HG02870 (cell line): ENCODE results near the gene STK38.
"Not testable (repeated sequence)": the region's sequence is repeated elsewhere in the genome, so short reads cannot be mapped to it uniquely, and the experiment has no call there.

Experiments
- ATAC-seq: cut with Tn5 transposase; IDR thresholded peaks from one replicate; pipeline ENCODE4 v1.9.1; 2021; ENCODE audit warnings: mild to moderate bottlenecking, moderate library complexity; ENCODE audit not compliant: unreplicated experiment

Gene STK38

DNA sequence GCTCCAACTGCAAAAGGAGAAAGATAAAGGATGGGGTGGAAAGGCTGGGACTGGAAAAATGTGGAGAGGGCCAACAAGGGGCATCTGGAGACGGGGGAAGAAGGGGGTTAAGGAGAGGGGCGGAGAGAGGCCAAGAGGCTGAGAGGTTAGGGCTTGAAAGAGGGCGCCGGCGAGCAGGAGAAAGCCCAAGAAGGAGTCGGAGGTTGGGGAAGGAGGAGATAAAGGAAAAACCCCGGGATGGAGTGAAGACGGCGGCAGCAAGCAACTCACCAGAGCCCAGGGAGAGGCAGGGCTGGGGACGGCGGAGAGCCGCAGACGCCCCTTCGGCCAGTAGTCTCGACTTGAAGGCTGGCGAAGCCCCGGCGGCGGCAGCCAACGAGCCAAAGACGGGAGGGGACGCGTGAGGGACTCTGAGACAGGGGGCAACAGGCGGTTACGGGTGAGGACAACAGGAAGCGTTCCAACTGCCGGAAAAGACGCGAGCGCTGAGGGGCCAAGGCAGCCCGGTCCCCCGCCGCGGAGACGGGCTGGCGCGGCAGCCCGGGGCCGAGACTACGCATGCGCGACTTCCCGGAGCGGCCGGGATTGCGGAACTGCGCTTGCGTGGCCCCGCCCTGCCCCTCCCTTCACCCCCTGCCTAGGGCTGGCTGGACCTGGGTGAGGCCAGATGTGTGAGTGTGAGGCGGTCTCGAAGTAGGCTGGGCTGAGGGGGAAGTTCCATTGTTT, at the start of gene STK38:
STK38 (minus strand) TSS at position 560 of the 726 bp plus-strand sequence. CDS start 7,277 bp downstream, outside the sequence.
- ATAC-seq = peak; percentile 72

- ATAC-seq = no peak
These were observed 49.1 kb upstream of the STK38 start for GRCh38 chr6:36596356-36596755.

GRCh38 chr6:36594816-36595643, 47.8 kb upstream of the STK38 start:
- ATAC-seq = no peak

DNA sequence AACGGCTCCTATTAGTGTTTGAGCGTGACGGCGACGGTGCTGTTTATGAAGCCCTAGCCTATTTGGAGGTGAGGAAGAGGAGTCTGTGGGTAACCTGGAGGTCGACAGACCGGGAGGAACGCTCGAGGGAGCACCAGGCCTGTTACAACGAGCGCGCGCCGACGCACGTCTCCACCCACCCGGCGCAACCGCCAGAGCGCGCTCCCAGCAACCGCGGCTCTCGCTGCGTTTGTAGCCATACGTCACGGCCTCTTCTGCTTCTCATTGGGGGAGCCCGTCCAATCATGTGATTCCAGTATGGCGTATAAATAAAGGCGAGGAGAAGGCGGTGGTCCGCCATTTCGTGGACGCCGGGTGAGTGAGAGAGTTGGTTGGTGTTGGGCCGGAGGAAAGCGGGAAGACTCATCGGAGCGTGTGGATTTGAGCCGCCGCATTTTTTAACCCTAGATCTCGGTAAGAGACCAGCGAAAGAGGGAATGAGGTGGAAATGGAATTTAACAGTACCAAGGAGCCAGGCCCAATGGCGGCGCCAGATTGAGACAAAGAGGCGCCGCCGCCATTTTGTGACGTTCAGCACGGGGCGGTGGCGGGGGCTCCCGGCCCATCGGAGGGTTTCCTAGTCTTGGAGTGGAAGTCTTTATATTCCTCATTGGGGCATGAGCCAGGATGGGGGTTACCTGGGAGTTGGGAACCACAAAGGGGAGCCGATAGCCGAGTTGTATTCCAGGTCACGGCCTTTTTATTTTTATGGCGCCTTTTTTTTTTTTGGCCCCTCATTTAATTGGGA, 46.9 kb upstream of the STK38 start, which contains the start of gene SRSF3:
SRSF3 (plus strand) TSS at position 334 of the 787 bp plus-strand sequence. CDS start 2,401 bp downstream, outside the sequence.
- ATAC-seq = peak; percentile 82

DNA sequence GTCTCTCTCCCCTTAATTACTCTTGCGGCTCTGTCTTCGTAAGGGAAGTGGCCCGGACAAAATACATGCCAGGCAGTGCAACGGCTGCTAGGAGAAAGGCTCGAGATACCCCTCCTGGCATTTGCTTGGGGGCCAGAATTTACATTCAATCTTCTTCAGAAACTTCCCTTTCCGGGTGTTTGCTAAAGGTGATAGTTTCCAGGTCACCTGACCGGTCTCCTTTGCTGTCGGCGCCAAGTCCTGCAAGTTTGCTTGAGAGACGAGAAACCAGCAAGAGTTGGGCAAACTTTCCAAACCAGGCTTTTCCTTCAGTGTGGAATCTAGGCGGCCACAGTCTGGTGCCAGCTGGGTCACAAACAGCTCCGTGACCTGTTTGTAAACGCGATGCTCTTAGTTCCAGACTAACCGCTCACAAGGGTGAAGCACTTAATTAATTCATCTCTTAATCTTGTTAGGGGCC, 46.3 kb upstream of the STK38 start:
- ATAC-seq = peak; percentile 15

DNA sequence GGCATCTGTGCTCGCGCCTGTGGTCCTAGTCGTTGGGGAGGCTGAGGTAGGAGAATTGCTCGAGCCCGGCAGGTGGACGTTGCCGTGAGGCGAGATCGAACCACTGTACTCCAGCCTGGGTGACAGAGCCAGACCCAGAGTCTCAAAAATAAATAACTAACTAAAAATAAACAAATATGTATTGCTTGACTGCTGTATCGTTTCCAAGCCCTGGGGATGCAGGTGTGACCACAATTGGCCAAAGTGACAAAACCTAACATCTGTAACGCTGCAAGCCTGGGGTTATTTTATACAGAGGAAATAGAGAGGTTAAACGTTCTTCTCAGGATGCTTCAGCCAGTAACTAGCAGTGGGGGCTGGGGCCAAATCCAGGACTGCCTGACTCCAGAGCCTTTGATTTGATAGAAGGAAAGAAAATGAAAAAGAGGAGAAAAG, 45.0 kb upstream of the STK38 start:
- no peak for ATAC-seq

- ATAC-seq = no peak
These were observed 43.0 kb upstream of the STK38 start for GRCh38 chr6:36590237-36590636.

DNA sequence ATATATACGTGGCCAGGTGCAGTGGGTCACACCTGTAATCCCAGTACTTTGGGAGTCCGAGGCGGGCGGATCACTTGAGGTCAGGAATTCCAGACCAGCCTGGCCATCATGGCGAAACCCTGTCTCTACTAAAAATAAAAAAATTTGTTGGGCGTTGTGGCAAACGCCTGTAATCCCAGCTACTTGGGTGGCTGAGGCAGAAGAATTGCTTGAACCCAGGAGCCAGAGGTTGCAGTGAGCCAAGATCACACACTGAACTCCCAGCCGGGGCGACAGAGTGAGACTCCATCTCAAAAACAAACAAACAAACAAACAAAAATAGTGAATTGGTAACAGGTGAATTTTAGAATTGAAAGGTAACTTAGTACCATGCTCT, 41.7 kb upstream of the STK38 start:
- not testable (repeated sequence) for ATAC-seq

DNA sequence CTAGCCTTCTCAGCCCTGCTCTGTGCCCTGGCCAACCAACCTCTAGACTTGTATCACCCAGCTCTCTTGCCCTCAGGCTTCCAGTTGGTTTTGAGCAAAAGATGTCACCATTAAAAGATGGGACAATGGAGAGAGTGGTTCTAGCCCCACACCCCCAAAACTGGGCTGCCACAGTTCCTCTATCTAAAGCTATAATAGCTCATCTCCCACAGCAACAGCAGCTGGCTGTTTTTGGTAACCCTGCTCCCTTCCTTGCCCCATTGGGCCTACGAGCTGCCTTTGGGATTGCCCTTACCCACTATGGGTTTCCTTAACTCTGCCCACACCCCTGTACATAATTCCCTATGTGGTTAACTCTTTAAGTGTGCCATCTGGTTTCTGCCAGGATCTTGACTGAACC, 39.3 kb upstream of the STK38 start:
- ATAC-seq = no peak

GRCh38 chr6:36581716-36582115, 34.4 kb upstream of the STK38 start:
- ATAC-seq = no peak

- no peak for ATAC-seq
These were observed 32.9 kb upstream of the STK38 start for GRCh38 chr6:36580184-36580526.

GRCh38 chr6:36578431-36578830, 31.2 kb upstream of the STK38 start:
- ATAC-seq = no peak

DNA sequence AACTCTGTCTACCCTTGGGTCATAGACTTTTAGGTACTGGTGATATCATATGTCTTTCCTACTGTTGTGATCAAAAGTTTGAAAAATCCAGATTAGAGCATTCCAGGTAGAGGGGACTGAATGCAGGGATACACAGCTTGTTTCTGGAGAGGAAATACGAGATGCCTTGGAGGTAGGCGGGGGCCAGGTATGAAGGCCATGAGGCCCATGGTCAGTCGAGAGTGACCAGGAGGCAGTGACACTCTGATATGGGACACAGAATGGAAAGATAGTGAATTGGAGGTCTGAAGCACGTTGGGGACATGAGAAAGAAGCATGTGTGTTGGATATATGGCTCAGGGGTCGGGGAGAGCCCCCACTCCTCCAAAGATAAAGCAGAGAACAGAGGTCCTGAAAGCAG, 30.8 kb upstream of the STK38 start:
- ATAC-seq = no peak

DNA sequence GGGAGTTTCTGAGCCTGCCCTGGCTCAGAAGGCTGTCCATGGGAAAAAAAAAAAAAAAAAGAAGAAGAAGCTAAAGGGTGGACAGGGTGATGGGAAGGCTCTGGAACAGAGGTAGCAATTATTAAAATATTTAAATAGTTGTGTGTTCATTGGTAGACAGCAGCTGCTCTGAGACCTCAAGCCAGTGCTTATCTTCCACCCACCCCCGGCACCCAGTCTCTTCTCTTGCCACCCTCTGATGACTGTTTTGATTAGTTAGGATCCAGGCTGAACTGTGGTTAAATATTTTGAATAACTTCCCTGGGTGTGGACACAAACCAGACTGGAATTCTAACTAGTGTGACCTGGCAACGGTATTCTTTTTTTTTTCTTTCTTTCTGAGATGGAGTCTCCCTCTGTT, 30.0 kb upstream of the STK38 start:
- no peak for ATAC-seq

GRCh38 chr6:36576578-36576977, 29.3 kb upstream of the STK38 start:
- ATAC-seq = no peak

DNA sequence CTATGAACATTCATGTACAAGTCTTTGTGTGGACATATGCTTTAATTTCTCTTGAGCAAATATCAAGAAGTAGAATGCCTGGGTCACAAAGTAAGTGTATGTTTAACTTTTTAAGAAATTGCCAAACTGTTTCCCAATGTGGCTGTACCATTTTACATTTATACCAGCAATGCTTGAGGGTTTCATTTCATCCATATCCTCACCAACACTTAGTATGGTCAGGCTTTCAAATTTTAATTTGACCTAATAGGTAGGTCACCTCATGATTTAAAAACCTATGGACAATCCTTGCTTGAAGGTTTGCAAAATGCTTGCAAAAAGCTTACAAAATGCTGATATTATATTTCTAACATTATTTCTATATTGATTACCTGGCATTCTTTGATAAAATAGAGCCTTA, 27.4 kb upstream of the STK38 start:
- ATAC-seq = no peak

- not testable (repeated sequence) for ATAC-seq
These were observed 25.4 kb upstream of the STK38 start for GRCh38 chr6:36572353-36573311.

GRCh38 chr6:36571122-36572043, 24.1 kb upstream of the STK38 start:
- no peak for ATAC-seq

GRCh38 chr6:36570264-36570663, 23.0 kb upstream of the STK38 start:
- no peak for ATAC-seq
